ENCODE measurements around the gene IFFO2.

Gene IFFO2

GRCh38 chr1:18956193-18957135 lies at the start of gene IFFO2:
TSS of gene IFFO2 (minus strand) at chr1:18956676. CDS start at chr1:18956332, 344 bp downstream.
- DNase-seq, result peak; percentile 94

DNA sequence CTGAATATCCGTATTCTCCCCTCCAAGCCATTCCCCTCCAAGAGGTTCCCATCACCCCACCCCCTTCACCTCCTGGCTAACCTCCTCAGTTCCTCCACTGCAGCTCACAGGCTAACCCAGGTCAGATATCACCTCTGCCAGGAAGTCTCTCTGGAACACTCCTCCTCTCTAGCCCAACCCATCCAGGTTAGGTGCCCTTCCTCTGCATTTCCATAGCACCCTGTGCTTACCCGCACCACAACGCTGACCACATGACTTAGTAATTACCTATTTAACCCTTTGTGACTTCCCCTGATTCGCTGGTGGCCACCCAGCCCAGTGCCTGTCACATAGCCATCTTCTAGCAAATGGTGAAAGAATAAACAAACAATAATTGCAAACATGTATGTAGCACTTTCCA lies 49.5 kb upstream of the IFFO2 start:
- DNase-seq, result no peak

DNA sequence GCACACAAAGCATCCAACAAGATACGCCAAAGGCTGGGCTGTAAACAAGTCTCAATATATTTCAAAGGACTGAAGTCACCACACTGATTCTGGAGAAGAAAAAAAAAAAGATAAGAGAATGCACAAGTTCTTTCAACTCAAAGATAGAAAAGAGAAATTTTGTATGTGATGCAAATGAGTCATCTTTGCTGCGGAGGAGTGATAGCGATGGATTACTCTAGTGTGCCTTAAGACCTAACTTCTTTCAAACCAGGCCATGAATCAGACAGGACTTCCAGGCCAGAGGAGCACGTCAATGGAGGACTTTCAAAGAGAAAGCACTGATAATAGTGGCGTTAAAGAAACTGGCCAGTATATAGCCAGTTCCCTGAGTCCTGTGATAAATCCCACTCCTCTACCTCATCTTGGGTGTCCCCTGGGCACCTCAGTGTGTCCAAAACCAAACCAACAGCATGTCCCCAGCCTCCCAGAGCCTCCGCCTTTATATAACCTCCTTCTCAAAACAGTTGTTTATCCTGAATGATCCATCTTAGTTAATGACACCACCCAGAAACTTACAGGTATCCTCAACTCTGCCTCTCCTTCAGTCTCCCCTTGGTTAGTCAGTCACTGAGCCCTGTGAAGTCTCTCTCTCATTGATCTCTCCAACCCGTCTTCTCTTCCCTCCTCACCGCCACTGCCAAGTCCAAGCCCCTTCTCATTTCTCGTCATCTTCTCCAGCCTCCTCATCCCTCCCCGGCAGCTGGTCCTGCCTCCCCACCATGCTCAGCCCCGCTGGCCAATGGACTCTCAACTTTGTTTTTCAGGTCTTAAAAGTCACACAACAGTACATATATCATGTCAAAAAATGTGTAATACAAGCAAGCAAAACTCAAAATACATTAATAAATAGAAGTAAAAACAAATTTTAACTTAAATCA lies 47.2 kb upstream of the IFFO2 start:
- DNase-seq, result no peak

DNA sequence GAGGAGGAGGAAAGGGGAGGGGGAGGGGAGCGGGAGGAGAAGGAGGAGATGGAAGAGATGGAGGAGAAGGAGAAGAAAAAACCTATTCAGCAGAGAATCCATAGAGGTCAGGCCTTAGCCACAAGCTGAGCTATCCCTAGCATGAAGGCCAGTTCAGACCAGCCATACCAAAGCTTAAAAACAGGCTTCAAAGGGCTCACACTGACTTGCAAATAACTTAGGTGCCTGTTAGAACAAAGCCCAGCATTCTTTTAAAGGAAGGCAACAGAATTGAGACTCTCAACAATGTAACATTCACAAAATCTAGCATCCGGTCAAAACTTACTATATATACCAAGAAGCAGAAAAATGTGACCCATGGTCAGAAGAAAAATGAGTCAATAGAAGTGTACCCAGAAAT lies 43.6 kb upstream of the IFFO2 start:
- no peak for DNase-seq

GRCh38 chr1:18999359-18999758 lies 42.9 kb upstream of the IFFO2 start:
- DNase-seq, result no peak

DNA sequence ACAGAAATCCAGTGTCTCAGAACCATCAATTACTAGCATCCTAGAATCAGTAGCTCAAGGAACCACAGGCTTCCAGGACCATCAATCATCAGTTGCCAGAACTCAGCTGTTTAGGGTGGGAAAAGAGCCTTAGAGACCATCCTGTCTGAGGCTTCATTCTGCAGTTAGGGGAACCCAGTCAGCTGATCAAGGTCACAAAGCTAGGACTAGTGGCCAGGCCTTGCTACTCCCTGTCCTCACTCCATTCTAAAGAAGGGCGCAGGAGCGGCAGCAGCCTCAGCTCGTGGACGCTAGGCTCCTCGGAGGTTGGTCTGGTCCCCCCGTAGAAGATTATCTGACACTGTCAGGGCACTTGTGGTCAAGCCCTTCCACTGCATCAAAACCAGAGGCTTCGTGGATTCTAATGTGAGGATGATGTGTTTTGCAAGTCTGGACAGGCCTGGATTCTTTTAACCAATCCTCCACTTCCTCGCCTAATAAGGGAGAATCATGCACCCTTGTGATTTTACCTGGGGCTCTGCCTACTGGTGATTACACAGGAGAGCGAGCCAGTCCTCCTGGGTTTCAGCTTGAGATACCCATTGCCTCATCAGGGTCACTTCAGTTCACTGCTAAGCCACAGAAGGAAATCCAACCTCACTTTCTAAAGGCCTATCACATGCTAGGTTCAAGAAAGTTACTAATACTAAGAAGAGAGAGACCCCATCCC lies 41.7 kb upstream of the IFFO2 start:
- no peak for DNase-seq

- DNase-seq, result no peak
Observed at GRCh38 chr1:18997508-18997907, 41.0 kb upstream of the IFFO2 start.

DNA sequence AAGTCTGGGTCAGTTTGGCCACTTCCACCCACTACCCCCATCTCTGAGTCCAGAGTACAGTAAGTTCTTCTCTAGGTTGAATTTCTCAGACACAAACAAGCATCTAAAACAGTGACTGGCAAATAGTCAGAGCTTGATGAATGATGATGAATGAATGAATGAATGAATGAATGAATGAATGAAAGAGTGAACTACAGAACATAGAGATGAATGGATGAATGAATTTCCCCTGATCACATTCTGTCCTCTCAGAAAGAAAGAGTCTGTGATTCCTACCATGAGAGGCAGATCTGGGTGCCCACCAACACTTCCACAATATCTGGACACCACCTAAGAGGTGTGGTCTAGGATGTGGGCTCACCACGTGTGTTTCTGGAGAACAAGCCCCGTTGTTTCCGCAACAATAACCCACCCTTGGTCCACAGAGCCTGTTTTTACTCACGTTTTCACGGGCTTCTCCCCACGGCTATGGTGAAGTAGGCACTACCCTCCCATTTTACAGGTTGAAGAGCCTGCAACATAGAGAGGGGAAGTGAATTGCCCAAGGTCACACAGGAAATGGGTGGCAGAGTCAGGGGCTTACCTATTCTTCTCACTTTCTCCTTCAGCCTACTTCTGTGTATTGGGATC lies 40.2 kb upstream of the IFFO2 start:
- no peak for DNase-seq

- DNase-seq, result no peak
Observed at GRCh38 chr1:18994381-18994780, 37.9 kb upstream of the IFFO2 start.

- no peak for DNase-seq
Observed at GRCh38 chr1:18992646-18993045, 36.2 kb upstream of the IFFO2 start.

DNA sequence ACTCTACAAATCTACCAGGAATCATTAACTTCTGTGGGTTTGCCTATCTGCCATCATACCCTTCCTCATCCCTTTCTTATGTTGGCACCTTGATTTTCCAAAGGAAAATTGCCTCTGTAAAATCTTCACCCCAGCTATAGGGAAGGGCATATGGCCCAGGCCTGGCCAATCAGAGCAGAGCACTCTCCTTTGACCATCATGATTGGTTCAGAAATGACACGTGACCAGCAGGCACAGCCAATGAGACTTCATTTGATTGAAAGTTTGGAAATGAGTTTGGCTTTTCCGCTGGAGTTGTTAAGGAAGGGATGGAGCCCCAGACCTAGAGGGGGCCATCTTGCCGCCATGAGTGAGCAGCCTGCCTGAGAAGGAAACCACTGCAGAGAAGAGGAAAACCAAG lies 35.1 kb upstream of the IFFO2 start:
- DNase-seq, result no peak

GRCh38 chr1:18989896-18990295 lies 33.4 kb upstream of the IFFO2 start:
- no peak for DNase-seq

GRCh38 chr1:18989176-18989799 lies 32.8 kb upstream of the IFFO2 start:
- DNase-seq, result no peak

DNA sequence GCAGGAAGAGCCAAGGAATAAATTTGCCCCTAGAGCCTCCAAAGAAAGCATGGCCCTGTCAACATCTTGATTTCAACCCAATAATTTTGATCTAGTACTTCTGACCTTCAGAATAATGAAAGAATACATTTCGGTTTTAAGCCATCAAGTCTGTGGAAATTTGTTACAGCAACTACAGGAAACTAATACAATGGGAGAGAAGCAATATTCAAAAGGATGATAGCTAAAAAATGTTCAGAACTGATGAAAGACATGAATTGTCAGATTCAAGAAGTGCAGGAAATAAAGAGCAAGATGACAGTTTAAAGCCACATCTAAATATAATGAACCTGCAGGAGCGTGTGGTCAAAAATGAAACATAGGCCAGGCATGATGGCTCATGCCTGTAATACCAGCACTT lies 24.8 kb upstream of the IFFO2 start:
- DNase-seq, result no peak

DNA sequence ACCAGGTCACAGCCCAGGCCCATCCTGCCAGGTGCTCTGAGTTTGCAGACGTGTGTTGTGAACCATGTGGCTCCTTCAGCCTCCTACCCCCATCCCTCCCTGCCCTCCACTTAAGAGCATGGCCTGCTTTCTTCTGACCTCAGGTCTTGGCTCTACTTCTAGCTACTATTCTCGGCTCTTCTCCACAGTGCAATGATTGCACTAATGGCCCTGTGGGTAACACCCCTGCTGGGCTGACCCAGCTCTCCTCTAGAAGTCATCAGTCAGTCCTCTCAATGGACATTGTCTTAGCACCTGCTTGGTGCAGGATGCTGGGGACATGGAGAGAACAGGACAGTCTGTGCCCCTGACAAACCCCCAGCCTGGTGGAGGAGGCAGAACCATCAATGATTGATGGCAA lies 22.2 kb upstream of the IFFO2 start:
- no peak for DNase-seq

DNA sequence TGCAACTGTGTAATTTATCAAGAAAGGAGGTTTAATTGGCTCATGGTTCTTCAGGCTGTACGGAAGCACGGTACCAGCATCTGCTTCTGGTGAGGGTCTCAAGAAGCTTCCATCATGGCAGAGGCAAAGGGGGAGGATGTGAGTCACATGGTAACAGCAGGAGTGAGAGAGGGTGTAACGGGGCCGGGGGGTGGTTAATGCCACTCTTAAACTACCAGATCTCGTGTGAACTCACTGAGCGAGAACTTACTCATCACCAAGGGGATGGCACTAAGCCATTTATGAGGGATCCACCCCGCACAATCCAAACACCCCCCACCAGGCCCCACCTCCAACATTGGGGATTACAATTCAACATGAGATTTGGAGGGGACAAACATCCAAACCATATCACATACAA lies 21.0 kb upstream of the IFFO2 start:
- DNase-seq, result no peak

GRCh38 chr1:18976096-18976495 lies 19.6 kb upstream of the IFFO2 start:
- DNase-seq, result no peak

DNA sequence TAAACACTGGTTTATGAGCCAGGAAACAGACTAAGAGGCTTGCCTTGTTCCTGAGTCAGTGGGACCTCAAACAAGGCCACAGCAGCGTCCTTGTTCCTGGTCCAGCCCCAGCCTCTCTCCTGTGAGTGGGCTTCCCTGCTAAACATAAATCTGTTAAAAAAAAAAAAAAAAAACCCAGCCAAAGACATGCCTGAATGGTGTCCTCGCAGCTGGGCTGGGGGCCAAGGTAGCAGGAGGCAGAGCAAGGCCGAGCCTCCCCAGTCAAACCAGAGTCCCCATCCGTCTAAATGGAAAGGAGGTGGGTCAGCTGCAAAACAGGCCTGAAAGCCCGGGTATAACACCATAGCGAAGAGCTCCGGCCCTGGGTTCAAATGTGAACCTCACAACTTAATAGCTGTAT lies 18.1 kb upstream of the IFFO2 start:
- no peak for DNase-seq

GRCh38 chr1:18974005-18974404 lies 17.5 kb upstream of the IFFO2 start:
- DNase-seq, result no peak

- DNase-seq, result no peak
Observed at GRCh38 chr1:18973446-18973955, 17.0 kb upstream of the IFFO2 start.

DNA sequence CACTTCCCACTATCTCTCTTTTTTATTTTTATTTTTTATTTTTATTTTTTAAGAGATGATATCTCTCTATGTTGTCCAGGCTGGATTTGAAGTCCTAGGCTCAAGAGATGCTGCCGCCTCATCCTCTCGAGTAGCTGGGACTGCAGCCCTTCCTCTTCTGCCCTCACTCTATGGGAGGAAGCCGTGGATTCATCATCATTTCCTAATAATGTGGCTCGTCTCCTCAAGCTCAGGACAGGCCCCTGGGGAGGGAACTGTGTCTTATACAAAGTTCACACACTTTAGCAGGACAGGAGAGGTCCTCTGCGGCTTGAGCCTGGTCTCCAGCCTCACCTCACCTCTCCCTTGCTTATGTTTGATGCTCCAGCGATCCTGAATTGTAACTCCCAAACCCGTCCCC lies 16.5 kb upstream of the IFFO2 start:
- DNase-seq, result no peak

DNA sequence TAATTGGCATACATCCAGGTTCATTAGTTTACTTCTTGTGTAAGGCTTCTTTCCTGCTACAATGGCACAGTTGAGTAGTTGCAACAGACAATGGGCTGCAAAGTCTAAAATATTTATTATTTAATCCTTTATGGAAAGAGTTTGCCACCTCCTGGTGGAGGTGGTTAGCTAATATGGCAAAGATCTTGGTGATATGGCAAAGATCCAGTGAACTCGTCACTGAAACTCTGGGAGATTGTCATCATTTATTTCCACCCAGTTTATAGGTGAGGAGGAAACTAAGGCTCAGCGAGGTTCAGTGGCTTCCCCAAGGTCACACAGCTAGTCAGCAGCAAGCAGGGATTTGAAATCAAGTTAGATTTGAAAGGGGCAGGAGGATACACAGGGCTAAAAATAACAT lies 16.1 kb upstream of the IFFO2 start:
- DNase-seq, result no peak

All from NCI-H1092 treated with DMSO at 0.1 percent for 48 hours (cell line).